ENCODE measurements around the gene ATP13A3.

The ATP13A3 gene

DNA sequence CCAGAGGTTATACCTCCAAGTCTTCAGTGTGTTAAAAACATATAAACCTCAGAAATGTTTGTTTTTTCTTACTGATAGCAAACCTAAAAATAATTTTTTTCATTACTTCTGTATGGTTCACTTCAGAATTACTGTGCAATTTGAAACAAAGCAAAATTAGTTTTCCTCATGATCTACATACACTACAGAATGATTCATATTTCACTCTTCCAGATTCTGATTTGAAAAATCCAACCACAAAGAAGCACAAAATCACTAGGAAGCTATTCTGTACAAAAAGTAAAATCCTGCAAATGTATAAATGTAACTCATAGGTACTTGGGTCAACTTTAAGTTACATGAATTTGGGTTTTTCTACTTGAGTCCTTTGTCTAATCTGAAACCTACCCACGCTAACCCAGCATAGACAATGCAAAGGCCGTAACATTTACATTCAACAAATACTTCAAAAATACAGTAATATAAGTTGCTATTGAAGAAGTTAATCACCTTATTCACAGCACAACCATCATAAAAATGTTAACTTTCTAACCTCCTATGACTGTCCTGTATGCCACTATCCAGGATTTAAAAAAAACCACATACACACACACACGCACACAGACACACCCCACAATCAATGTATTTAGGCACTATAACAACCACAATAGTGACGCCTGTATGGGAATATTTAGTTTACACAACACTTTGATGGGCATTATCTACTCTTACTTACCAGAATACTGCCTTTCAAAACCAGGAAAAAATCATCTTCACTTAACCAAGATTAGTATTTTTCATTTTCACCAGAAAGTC, 11.5 kb downstream of the ATP13A3 start:
- no peak for DNase-seq (ENCODE audit: low read depth)

DNA sequence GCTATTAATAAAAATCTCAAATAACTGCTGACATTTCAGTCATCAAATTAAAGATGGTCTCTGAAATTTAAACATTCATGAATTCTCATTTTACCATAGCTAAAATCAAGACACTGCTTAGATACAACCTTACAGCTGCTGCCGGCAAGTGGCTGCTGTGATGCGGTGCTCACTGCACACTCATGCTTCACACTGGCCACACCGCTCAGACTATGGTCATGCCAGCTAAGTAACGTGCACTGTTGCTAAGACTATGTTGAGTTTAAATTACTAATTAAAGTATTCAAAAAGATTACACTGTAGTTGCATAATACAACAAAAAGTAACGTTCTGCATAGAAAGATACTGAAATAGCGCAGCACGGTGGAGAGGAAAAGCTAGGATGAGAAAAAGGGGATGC, 12.1 kb downstream of the ATP13A3 start:
- DNase-seq (ENCODE audit: low read depth) = no peak

DNA sequence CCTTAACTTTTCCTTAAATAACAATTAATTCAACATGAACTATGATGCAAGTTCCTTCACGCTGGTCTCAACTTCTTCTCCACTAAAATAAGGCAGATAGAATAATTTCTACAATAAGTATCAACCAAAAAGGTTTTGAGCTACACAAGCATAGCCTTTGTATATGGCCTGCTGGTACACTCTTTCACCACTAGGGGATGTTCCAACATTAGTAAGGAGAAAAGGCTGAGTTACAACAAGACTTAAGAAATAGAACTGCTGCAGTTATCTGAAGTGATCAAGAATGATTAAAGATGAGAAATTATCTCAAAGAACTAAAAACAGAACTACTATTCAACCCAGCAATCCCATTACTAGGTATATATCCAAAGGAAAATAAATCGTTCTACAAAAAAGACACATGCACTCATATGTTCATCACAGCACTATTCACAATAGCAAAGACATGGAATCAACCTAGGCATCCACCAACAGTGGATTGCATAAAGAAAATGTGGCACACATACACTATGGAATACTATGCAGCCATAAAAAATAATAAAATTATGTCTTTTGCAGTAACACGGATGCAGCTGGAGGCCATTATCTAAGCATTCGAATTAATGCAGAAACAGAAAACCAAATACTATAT, 14.4 kb downstream of the ATP13A3 start:
- DNase-seq (ENCODE audit: low read depth) = no peak

DNA sequence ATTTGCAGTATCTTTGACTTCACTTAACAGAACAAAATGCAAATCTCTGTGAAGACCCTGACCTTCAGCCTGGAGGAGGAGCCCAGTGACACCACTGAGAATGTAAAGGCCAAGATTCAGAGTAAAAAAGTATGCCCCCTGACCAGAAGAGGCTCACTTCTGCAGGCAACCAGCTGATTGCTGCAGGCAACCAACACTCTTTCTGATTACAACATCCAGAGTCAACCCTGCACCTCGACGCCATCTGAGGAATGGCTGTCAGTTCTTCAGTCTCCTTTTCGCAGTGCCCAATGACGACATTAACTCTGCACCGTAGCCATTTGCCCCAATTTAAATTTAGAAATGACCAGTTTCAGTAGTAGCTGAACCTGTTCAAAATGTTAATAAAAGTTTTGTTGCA, 14.9 kb downstream of the ATP13A3 start:
- DNase-seq (ENCODE audit: low read depth) = no peak

DNA sequence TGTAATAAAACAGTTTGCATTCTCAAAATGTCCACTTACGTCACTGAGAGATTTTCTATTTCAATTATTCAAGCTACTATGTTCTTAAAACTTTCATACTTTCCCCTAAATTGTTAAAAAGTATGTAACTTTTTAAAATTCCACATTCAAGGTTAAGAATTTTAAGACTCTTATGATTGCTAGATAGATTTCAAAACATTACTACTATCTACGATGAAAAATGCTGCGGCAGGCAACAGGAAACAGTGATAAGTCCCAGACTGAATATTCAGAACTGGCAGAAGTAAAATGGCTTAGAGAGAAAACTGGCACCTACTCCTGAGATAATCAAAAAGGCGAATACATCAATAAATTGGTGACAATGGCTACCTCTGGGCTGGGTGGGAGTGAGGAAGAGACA, 16.2 kb downstream of the ATP13A3 start:
- no peak for DNase-seq (ENCODE audit: low read depth)

DNA sequence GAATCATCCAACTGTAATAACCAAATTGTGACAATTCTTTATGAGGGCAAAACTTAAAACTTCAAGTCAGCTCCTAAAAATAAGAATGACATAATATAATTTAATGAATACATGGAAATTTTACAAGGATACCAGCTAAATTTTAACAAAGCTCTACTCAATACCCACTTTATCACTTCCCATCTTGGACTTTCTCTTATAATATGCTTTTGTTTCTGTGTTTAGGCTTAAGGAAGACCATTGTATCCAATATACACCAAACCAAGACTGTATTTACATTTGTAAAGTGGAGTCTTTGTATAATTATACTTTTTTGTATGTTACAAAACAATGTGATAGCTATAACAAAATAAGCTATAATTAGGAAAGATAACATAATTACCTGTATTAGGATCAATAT, 16.8 kb downstream of the ATP13A3 start:
- DNase-seq (ENCODE audit: low read depth) = no peak

DNA sequence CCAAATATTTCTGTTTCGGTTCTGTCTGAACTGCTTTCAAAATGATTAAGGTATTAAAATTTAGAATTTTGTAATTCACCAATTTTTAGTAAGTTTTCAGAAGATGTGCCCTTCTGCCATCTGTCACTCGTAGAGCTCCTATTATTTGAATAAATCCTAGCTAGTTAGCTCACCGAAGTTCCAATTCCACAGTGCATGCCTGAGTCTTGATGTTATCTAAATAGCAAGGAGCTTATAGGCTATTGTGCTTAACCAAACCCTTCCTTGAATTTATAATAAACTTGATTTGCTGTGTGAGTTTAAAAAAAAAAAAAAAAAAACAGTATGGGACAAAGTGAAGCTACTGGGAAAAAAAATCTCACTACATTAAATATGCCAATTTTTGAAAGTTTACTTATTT, 18.7 kb downstream of the ATP13A3 start:
- DNase-seq (ENCODE audit: low read depth) = no peak

DNA sequence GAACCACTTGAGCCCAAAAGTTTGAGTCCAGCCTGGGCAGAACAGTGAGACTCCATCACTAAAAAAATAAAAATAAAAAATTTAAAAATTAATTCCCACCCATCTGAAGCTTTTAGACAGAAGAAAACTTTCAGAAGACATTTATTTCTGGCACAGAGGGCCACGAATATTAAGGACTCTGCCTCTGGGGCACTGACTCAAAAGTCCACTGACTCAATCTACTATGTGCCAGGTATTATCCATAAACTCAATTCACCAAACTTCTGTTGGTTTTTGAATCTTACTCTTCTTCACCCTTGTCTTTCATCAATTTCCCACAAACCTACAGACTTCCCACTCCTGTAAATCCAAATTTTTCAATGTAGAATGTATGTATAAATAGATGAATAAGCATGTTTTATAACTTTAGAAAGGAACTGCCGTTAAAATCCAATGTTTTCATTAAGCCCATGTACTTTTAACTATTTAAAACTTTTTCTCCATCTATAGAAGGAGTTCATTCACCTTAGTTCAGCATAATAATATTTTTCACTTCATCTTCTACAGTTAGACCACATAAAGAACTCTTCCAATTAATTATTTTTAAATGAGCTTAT, 19.9 kb downstream of the ATP13A3 start:
- no peak for DNase-seq (ENCODE audit: low read depth)

DNA sequence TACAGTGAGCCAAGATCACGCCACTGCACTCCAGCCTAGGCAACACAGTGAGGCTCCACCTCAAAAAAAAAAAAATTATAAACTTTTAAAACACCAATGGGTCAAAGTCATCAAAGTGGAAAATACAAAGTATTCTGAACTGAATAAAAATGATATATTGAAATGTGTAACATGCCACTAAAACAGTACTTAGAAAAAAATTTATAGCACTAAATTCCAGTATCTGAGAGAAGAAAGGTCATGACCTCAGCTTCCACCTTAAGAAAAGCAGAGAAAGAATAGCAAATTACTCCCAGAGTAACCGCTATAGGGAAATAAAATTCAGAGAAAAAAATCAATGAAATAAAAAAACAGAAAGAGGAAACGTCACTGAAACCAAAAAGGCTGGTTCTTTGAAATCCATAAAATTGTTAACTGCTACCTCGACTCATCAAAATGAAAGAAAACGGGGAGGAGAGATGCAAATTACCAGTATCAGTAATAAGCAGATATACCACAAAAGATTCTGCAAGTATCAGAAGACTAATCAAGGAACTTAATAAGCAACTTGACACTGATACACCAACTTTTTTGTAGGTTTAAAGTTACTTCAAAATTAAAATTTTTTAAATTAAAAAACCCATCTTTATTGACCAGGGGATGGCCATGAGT, 20.8 kb downstream of the ATP13A3 start:
- DNase-seq (ENCODE audit: low read depth) = no peak

DNA sequence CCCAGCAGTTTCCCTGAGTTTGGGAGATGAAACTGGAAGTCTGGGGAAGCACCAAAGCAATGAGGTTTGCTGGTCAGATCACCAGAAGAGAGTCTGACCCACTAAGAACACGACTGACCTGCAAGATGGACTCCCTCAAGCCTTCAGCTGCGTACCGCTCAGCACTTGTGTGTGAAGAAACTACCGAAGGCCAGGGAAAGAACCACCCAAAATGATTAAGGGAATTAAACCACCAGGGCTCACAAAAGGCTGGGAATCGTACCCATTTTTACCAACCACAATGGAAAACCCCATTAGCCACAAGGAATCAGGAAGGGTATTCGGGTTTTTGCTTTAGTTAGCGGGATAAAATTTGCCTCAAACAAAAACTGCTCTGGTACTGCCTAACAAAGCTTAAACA, 21.6 kb downstream of the ATP13A3 start:
- DNase-seq (ENCODE audit: low read depth) = no peak

DNA sequence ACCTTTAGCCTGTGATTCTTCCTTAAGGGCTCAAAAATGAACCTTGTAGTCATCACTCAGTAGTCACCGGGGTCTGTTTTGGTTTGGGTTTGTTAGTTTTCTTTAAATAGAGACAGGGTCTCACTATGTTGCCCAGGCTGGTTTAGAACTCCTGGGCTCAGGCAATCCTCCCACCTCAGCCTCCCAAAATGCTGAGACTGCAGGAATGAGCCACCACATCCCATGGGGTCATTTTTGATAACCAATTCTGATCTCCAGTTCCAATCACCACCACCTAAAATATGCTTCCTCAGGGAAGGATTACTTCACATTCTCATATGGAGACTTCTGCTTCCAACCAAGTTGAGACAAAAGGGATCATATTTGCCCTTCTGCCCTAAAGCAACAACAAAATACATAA, 22.1 kb downstream of the ATP13A3 start:
- DNase-seq (ENCODE audit: low read depth) = no peak

DNA sequence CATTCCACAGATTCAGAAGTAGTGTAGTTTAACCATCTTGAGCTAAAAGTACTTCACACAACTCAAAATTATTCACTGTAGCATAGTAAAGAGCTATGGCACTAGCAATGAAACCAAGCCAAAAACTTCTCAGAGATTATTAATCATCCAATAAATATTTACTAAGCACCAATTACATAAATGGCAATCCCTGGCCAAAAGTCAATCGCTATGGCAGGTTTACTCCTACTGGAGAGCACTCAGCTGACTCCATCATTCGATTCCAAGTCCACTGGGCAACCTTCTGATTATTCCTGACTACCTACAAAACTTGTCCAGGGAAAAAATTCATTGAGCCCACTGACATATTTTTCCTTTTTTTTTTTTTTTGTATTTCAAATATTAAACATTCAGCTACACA, 23.9 kb downstream of the ATP13A3 start:
- DNase-seq (ENCODE audit: low read depth) = no peak

DNA sequence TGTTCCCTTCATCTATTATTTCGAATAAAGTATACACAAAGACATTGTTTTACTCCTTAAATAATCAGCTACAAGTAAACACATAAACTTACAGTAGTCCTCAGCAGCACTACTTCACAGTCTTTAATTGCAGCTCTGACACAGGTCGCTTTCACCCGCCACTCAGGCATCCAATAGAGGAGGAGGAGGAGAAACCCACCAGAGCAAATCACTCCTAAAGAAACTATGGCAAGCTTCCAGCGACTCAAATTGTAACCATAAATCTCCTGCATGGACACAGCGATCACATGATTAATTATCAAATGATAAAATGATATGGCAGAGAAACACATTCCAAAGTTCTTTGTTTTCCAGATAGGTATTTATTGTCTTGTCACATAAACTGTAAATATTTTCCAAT, 26.2 kb downstream of the ATP13A3 start:
- DNase-seq (ENCODE audit: low read depth) = no peak

DNA sequence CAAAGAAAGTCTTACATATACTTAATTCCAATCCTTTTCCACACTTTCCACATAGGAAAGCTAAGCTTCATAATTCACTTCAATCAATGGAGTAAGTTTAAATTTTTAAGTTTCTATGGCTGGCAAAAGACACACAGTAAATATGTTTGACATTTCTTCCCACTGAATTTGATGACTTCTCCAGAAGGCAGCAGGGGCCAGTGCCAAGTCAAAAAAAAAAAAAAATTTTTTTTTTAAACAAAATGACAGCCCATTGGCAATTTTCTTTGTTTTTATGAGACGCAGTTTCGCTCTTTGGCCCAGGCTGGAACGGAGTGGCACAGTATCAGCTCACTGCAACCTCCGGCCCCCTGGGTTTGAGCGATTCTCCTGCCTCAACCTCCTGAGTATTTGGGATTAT, 28.7 kb downstream of the ATP13A3 start:
- no peak for DNase-seq (ENCODE audit: low read depth)

DNA sequence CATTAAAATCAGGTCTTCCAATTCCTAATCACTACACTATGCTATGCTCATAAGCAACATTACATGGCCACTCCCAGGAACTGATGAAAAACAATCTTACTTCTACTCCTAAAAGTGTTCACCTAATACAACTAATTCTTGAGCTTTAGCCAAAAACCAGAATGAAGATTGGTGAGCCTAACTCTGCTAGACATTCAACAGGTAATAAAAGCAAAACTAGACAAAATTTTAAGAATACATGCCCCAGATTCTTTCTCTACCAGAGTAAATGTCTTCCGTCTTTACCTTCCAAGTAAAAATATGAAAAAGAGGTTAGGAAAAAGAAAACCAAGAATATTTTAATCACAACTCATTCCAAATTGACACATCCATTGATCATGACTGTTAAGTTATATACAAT, 31.3 kb downstream of the ATP13A3 start:
- DNase-seq (ENCODE audit: low read depth) = no peak

DNA sequence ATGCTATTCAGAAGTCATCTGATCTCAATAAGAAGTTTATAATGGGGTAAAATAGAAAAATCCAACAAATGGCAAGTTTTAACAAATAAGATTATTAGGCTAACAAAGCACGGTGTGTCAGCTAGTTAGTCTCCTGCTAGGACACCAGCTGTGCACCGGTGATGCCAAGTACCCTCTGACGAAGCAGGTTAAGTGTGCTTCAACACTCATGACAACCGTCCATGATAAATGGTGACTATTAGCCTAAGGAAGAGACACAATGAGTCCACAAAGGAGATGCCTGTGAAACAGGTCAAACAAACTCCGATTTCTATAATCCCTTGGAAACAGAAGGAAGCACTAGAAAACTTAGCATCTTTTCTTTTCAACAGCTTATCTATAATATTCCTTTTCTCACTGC, 36.5 kb downstream of the ATP13A3 start:
- no peak for DNase-seq (ENCODE audit: low read depth)

DNA sequence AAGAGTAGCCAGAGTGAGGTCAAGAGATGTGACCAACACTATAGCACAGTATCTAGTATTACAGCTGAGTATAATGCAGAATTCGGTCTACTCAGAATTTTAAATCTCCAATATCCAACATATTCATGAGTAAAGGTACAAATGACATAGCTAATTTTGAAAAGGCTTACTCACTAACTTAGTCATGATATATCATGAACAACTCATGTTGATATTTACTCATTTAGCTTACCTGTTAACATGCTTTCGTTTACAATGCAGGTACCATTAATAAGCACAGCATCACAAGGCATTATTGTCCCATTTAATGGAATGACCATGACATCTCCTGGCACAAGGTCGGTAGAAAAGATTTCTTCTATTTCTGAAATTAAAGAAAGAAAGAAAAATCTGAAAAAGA, 36.9 kb downstream of the ATP13A3 start:
- no peak for DNase-seq (ENCODE audit: low read depth)

DNA sequence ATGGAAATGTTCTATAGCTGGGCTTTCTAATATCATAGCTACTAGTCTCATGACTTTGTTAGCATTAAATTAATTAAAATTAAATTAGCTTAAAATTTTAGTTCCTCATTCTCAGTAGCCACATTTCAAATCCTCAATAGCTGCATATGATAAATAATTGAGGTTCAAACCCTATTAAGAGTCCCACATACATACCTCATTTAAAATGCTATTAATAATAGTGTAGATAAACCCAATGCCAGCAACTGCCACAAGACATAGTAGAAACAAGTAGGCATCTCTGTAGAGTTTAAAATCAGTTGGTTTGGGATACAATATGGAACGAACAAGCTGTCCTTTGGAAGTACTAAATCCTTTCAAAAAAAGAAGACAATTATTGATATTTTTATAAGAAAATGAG, 39.1 kb downstream of the ATP13A3 start:
- no peak for DNase-seq (ENCODE audit: low read depth)

DNA sequence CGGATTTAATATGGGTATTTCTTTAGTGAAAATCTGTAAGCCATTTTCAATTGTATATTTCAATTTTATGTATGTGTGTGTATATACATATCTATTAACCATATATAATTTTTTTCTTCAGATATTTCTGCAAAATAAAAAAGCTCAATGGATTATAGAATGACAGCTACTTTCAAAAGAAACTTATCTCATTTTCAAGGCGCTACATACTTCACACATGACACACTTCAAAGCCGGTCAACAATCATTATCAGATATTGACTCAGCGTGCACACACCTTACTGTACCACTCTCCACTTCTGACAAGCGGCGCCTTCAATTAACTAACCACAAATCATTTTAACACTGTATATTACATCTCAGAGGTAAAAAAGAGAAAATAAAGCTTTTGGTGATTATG, 39.6 kb downstream of the ATP13A3 start:
- no peak for DNase-seq (ENCODE audit: low read depth)

DNA sequence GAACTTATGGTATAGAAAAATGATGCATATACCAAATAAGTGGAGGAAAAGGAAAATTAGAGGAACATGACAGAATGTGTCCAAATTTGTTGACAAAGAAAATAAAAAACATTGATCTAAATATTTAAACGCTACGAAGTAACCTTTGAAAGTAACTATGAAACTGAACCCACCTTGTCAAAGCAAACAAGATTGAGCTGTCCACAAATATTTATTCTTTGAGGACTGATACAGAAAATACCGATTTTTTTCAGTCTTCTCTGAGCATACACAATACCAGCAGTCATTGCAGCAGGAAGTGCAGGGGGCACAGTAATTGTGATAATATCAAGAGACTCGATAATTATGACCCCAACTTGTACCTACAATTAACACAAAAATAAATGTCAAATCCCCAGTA, 40.0 kb downstream of the ATP13A3 start:
- DNase-seq (ENCODE audit: low read depth) = no peak

DNA sequence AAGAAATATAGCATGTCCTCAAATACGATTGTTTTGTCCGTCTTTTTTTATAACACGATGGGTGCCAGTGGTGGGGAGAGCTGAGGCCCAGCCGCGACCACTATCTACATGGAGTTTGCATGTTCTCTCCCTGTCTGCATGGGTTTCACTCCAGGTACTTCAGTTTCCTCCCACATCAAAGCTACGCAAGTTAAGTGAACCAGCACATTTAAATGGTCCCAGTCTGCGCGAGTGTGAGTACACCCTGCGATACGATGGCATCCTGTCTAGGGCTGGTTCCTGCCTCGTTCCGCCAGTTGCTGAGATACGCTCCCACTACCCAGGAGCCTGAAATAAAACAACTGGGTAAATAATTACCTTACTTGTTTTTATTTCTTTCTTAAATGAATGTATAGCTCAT, 40.6 kb downstream of the ATP13A3 start:
- DNase-seq (ENCODE audit: low read depth) = no peak

DNA sequence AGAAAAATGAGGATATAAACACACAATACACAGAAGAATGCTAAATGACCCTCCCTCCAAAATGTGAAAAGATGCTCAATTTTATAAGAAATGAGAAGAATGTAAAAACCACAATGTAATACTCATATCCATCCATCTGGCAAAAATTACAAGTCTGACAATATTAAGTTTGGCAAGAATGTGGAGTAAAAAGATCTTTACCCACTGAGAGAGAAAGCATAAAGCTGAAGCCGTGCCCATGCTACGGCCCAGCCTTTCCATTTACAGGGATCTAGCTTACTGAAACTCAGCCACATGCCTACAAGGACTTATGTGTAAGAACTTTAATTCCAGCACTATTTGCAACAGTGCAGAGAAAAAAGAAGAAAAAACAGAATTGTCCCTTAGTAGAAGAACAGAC, 42.9 kb downstream of the ATP13A3 start:
- DNase-seq (ENCODE audit: low read depth) = no peak

DNA sequence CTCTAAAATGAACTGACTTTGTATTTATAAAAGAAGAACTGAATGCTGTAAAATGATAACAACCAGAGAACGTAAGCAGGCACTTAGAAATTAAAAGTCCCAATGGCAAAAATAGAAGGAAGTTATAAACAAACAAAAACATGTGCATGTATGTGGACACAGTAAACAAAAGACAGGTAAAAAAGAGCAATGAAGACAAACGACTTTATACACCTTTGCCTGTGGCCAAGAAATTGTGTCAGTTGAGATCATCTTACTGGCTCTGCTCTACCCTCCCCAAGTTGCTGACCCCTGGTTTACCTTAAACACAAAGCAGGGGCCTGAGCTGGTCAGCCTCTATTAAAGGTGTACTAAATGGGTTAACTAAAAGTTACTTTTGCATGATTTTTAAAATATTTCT, 46.0 kb downstream of the ATP13A3 start:
- DNase-seq (ENCODE audit: low read depth) = no peak
